ENCODE measurements around the gene PCNT.

Gene PCNT

GRCh38 chr21:46409641-46410406, 85.9 kb downstream of the PCNT start:
- DNase-seq = no peak

DNA sequence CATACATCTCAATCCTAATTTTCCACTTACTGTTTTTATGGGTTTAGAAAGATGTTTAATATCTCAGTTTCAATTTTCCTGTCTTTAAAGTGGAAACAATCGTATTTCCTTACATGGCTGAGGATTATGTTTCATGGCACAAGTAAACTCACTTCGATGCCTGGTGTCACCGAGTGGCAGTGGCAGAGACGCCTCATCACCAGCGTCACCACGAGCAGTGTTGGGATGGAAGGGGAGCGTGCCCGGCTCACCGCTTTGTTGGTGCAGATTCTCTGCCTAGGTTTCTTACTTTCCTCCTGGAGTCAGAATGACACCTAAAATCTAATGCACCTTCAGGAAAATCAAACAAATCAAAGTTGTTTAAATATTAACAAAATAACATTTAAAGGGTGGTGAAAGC, 86.6 kb downstream of the PCNT start:
- no peak for DNase-seq

- no peak for DNase-seq
Measured at GRCh38 chr21:46411236-46411635, 87.3 kb downstream of the PCNT start.

DNA sequence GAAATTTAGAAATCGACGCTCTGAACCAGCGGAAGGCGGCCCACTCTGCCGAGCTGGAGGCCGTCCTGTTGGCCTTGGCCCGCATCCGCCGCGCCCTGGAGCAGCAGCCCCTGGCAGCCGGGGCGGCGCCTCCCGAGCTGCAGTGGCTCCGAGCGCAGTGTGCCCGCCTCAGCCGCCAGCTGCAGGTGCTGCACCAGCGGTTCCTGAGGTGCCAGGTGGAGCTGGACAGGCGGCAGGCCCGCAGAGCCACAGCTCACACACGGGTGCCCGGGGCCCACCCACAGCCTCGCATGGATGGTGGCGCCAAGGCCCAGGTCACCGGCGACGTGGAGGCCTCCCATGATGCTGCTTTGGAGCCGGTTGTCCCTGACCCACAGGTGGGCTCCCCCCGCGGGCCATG, 87.7 kb downstream of the PCNT start:
- DNase-seq = no peak

GRCh38 chr21:46412521-46413364, 88.8 kb downstream of the PCNT start:
- DNase-seq = no peak

DNA sequence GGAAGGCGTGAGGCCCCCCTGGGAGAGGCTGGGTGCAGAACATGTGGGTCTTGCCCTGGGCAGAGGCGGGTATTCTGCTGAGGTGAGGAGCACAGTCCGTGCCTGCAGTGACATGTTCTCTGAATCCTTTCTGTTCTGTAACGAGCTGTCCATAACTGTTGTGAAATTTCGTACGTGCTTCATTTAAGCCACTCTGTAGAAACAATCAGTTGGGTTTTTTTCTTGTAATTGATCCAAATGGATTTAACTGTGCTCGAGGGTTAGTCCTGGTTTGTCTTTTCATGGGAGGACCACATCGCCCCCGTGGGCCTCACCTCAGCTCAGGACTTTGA, 89.4 kb downstream of the PCNT start:
- no peak for DNase-seq

DNA sequence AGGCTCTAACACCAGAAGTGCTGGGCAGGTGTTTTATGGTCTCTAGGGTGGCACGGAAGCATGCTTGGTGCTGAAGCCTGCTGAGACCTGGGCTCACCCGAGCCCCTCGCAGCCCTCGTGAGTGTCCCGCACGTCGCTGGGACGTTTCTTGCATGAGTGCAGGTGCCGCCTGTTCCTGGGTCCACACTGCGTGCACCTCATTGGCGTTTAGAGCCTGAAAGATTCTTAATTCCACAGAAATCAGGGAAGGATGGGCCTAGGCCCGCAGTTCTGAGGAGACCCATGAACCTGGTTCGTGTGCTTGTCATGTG, 91.0 kb downstream of the PCNT start:
- DNase-seq = no peak

DNA sequence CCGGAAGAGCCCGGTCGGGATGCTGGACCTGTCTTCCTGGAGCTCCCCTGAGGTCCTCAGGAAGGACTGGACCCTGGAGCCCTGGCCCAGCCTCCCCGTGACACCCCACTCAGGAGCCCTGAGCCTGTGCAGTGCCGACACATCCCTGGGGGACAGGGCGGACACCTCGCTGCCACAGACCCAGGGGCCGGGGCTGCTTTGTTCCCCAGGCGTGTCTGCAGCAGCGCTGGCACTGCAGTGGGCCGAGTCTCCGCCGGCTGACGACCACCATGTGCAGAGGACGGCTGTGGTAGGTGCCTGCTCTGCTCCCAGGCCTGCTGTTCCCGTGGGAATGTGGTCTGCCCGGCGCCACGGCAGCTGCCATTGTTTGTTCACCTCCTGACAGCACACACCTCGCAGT, 92.6 kb downstream of the PCNT start:
- no peak for DNase-seq

GRCh38 chr21:46418265-46418946, 94.5 kb downstream of the PCNT start:
- DNase-seq = no peak

- DNase-seq = no peak
Measured at GRCh38 chr21:46420241-46421190, 96.6 kb downstream of the PCNT start.

- DNase-seq = no peak
Measured at GRCh38 chr21:46421191-46421750, 97.3 kb downstream of the PCNT start.

DNA sequence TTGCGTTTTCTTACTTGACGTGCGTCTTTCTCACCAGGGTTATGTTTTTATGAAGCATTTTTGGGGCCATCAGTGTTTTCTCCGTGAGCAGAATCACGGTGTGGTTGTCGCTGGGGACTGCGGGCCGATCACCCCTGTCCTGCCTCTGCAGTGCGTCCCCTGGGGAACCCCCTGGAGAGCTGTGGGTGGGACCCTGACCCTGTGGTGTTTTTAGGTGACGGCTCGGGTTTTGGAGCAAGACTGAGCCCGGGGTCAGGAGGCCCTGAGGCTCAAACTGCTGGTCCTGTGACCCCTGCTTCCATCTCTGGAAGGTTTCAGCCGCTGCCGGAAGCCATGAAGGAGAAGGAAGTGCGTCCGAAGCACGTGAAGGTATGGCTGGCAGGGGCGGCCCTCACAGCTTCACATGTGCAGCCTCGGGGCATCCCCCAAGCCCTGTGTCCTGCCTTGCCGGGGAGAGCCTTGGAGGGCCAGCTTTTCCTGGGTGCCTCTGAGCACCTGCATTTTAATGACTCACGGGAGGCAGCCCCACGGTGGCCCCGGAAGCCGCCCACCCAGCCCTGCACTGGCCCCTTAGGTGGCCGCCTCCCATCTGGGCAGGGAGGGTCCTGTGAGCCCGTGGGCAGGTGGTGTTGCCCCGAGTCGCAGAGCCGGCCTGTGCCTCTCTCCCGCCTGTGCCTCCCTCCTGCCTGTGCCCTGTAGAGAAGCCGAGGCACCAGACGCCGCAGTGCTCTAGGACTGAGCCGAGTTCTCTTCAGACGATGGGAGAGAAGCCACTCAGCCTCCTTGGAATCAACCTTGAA, 98.0 kb downstream of the PCNT start:
- no peak for DNase-seq

GRCh38 chr21:46422636-46423241, 98.8 kb downstream of the PCNT start:
- no peak for DNase-seq

DNA sequence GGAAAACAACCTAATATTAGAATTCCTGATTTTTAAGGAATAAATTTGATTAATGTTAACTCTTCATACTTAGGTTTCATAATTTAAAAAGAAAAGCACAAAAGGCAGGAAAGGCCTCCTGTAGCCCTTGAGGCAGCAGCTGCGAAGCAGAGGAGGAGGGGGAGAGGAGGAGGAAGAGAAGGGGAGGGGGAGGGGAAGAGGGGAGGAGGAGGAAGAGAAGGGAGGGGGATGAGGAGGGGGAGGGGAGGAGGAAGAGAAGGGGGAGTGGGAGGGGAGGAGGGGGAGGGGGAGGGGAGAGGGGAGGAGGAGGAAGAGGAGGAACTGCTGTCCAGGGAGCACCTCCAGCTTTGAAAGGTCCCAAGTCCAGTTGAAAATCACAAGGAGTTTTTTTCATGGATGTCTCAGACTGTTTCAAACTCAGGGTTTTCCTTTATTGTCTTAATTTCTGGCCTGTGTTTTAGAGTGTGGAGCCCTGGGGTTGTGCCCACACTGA, 99.6 kb downstream of the PCNT start:
- DNase-seq = no peak

DNA sequence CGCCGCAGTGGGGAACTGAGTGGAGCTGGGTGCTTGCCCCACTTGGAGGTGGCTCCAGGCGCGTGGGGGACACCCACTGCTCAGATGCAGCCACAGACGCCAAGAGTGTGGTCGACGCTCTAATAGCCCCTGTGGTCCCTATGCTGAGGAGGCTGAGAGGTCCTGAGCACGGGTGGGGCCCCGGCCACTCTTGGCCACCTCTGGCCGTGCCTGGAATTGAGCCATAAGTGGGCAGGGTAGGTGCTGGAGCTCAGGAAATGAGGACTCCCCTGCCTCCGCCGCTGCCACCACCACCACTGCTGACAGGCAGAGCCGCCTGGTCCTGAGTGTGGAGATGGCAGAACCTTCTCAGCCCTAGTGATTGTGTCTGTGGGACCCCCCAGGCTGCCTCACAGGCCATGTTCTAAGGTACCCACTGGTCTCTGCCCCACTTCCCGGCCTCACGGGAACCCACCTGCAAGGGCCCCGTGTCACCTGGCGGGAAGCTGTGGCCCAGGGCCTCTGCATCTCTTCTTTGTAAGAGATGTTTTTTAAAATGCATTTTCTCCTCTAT, 100.2 kb downstream of the PCNT start:
- DNase-seq = no peak

- no peak for DNase-seq
Measured at GRCh38 chr21:46424621-46425020, 100.7 kb downstream of the PCNT start.

GRCh38 chr21:46425041-46425440, 101.1 kb downstream of the PCNT start:
- no peak for DNase-seq

GRCh38 chr21:46425571-46425970, 101.6 kb downstream of the PCNT start:
- DNase-seq = no peak

GRCh38 chr21:46426313-46427046, 102.5 kb downstream of the PCNT start:
- DNase-seq = no peak

GRCh38 chr21:46427516-46427915, 103.6 kb downstream of the PCNT start:
- DNase-seq = no peak

All from NCI-H226 (cell line).